GM21390 (cell line): ENCODE measurements around the gene FRS3.

Source experiments
- ATAC-seq: cut with Tn5 transposase; IDR thresholded peaks from one replicate; pipeline ENCODE4 v1.9.1; 2021; ENCODE audit not compliant: unreplicated experiment

FRS3 gene

DNA sequence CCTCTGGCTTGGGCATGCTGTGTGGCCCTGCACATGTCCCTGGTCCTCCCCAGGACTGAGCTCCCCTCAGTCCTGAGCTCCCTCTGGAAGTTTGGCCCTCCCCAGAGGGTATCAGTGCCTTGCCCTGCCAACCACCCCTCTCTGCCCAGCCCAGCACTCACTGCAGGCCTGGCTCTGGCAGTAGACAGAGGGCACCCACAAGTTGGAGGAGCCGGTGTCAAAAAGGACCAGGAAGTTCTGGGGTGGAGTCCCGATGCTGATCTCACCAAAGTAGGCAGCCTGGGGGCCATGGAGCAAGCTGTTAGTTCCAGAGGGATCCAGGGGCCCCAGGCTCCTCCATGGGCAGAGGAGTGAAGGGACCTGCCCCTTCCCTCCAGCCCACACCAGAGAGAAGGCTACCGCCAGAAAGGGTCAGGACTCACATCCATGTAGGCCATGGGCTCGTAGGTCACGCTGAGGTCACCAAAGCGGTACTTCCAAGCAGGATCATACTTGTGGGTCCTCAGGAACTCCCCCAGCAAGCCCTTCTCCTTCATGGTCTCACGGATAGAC, 35.4 kb downstream of the FRS3 start:
- ATAC-seq: no peak

DNA sequence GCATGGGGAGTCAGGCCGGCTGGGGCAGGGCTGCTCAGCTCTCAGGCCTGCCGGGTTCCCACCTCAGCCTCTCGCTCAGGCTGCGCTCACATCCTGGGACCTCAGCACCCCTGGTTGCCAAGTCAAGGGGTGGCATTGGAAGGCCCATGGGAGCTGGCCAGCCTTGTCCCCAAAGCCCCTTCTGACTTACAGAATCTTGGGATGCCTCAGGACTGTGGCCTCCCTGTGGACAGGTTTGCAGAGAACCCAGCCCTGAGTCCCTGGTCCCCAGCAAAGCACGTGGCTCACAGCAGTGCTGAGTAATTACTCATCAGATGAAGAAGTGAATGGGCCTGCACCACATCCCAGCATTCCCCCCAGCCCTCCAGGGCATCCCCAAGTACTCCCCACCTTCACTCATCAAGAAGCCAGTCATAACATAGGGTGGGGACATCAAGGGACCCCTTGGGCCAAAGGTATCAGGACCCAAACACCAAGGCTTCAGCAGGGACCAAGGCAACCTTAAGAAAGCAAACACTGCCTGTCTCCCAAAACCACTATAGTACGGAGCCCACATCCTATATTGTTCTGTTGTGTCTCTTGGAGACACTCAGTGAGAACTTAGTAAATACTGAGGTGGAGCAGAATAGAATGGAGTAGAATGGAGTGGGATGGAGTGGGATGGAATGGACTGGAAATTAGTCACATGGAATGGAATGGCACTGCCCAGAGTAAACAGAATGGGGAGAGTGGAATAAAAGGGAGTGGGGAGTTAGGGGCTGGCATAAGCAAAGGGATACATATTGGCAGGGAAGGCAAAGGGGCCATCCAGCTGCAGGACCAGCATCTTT, 36.1 kb downstream of the FRS3 start:
- no peak for ATAC-seq

DNA sequence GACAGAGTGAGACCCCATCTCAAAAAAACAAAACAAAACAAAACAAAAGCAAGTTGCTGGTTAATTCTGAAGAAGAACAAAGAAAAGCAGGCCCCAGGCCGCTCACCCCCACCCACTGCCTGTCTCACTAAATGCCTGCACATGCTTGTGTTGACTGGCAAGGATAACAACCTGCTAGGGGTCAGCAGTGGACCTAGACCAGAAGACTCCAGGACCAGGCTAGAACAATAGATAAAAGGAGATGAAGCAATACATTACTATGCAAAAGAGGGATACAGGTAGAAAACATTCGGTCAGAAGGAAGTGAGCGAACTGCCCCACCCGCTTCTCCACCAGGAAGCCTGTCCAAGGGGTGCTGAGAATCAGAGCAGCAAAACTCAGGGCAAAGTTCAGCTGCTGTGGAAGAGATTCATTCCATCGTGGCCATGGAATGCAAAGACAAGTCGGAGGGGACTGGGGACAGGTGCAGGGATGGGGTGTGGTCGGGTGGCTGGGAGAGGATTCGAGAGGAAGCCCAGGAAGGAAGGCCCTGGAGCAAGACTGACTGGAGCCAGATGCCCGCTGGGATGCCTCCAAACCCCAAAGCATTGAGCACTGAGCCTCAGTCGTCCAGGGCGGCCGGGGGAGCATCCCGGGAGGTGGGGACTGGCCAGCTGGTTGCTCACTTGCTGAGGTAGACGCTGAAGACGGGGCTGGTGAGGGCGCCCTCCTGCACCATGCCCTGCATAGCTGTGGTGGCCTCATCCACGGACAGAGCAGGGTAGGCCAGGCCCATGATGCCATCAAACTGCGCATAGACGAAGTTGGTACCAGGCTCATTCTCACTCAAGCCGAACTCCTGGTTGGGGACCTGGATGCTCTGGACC, 37.8 kb downstream of the FRS3 start:
- ATAC-seq: no peak

DNA sequence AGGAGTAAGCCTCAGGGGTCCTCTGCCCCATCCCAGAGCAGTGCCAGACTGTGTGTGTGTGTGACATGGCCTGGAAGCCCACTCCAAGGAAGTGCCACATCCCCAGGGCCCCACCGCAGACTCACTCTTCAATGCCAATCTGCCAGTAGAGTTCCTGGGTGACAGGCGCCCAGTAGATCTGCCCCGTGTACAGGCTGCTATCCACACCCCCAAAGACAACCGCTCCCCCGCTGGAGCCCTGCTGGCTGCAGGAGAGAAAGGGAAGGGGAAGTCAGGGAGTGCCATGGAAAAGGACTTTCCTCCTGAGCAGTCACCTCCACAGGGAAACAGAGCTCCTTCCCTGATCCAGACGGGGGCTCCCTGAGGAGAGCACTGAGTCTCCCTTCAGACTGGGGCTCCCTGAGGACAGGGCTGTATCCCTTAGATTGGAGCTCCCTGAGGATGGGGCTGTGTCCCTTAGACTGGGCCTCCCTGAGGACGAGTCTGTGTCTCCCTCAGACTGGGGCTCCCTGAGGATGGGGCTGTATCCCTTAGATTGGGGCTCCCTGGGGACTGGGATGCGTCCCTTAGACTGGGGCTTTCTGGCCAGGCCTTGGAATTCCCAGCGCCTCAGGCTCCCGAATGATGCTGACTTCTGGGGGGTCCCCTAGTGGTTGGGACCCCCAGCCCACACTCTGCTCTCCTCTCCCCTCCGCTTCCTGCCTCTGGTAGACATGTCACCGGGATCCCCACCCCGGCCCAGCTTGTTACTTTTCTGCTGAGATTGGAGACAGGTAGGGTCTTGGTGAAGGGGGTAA, 39.1 kb downstream of the FRS3 start:
- no peak for ATAC-seq

DNA sequence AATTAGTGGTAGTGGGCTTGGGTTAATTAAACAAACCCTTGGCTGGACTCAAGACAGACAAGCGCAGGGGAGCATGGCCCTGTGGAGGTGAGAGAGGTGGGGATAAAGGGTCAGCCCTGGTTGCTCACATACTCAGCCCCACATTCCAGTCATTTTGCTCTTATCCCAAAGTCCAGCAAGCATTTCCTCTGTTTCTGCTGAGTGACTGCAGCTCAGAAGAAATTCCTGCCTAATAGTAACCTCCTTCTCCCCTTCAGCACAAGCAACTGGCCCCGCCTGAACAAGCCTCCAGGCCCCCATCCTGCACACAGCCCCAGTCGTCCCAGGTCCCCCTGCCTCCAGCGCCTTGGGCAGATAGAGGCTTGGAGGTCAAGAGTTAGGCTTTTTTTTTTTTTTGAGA, 40.7 kb downstream of the FRS3 start:
- ATAC-seq: no peak

DNA sequence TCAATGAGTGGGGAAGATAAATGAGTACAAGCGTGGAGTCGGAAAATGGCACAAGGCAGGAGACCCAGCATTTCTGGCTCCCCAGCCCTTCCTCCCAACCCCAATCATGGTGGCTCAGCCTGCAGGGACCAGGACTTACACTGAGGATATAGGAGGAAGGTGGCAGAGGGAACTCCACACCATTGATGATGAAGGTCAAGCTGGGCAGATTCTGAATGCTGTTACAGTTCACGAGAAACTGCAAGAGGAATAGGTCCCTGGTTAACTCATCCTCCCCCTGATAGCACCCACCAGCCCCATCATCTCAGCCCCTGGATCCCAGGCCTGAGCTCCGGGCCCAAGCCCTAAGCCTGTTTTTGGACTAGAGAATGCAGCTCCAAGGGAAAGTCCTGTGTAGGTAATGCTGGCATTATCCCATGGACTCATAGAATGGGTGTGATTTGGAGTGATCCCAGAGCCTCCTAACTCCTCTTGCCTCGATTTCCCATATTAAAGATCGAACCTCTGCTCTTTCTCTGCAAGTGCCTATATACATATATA, 42.0 kb downstream of the FRS3 start:
- ATAC-seq: no peak

DNA sequence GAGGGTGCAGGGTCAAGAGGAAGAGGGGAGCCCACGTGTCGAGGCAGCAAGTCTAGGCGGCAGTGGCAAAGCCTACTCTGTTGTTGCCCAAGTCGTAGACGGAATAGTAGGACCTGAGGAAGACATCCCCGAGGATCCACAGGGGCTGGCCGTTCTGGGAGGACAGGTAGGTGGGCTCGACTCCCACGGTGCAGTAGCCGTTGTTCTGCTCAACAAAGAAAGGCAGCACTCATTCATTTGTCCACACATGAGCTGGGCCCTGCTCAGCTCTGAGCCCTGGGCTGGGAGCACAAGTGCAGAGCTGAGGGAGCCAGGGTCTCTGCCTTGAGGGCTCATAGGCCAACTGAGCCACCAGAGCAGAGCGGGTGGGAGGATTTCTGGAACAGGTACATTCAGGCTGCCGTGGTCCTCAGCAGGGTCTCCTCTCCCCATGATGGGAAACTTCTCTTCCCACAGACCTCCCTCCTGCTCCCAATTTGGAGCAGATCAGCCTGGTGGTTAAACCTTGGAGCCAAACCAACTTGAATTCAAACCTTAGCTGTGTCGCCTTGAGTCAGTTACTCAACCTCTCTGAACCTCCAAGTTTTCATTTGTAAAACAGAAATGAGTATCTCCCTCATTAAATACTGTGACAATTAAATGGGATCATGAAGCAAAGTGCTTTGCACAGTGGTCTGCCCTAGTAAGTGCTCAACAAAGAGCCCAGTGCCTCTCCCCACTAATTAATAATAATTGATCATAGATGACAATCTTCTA, 42.7 kb downstream of the FRS3 start:
- ATAC-seq: no peak

DNA sequence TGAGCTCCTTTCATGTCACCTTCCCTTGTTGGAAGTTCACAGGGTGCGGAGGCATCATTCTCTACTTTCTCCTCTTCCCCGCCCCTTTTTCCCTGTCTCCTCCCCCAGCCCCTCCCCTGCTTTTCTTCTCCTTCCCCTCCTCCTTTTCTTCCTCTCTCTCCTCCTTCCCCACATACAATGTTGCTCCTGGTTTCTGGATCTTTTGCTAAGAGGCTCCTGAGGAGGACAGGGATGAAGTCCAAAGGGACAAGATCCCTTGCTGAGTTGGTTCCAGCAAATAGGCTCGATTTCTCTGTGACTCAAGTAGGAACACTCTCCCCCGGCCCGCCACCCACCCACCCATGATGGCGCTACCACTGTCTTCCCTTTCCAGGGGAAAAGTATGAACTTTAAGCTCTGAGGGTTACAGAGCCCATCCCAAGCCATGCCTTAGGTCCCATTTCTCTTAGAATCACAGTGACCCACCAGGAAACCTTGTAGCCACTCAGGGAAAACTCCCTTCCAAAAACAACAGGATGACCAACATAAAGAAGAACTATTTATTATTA, 43.4 kb downstream of the FRS3 start:
- no peak for ATAC-seq

DNA sequence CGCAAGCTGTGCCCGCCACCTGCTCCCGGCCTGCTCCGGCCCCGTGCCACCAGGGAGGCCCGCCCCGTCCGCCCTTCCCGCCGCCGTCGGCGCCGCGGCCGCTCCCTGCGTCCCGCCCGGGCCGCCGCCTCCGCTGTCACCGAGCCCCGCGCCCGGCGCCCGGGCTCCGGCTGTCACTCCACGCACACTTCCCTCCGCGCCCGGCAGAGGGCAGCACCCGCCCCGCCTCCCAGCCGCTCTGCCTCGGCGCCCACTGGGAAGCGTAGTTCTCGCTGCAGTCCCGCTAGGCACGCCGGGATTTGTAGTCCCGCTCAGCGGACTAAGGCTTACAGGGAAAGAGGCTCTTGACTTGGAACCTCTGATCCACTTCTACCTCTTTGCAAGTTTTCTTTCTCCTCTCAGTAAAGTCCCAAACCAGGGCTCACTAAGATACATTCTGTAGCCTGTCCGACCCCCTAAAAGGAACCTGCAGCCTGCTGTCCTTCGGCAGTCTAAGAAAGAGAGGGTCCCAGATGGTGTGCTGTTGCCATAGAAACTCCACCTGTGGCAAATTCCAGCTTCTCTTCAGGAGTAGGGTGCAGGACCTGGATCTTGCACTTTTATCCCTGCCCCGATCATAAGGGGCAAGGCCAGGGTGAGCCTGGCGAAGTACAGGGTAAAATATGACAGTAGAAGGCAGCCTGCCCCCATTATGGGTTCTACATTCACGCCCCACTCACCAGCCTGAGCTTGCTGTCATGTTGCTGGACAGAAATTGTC, 44.1 kb downstream of the FRS3 start, which contains the start of gene TFEB:
Gene TFEB, minus strand, starts transcription at position 182 of the 759 bp plus-strand sequence. CDS start 44,395 bp downstream, outside the sequence.
- peak; percentile 43 for ATAC-seq

DNA sequence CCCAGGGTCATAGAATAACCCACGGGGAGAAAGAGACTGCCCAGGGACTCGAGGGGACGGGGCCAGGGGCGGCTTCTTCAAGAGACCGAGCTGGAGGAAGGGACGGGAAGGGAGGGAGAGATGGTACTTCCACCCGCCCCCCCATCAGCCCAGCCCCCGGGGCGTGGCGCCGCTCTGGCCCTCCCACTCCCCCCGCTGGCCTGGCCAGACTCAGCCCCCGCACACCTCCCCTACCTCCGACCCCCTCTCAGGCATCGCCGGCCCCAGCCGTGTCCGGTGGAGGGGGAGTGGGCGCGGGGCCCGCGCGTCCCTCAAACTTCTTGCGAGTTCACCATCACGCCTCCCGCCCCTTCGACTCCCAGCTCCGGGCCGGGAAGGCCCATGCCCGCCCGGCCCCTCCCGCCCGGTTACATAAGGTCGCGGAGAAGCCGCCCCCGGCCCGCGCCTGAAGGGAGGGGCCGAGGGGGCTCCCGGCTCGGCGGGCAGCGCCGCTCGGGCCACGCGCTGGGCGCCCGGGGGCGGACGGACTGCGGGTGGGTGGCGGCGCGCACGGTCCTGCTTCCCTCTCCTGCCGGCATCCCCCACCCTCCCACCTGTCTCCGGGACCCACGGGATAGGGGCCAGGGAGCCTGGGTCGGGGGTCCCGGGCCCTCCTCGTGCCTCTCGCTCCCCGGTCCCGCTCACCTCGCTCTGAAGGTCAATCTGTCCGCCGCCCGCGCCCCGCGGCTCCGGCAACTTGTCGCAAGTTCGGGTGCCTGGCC, 44.9 kb downstream of the FRS3 start:
- ATAC-seq: peak; percentile 8

DNA sequence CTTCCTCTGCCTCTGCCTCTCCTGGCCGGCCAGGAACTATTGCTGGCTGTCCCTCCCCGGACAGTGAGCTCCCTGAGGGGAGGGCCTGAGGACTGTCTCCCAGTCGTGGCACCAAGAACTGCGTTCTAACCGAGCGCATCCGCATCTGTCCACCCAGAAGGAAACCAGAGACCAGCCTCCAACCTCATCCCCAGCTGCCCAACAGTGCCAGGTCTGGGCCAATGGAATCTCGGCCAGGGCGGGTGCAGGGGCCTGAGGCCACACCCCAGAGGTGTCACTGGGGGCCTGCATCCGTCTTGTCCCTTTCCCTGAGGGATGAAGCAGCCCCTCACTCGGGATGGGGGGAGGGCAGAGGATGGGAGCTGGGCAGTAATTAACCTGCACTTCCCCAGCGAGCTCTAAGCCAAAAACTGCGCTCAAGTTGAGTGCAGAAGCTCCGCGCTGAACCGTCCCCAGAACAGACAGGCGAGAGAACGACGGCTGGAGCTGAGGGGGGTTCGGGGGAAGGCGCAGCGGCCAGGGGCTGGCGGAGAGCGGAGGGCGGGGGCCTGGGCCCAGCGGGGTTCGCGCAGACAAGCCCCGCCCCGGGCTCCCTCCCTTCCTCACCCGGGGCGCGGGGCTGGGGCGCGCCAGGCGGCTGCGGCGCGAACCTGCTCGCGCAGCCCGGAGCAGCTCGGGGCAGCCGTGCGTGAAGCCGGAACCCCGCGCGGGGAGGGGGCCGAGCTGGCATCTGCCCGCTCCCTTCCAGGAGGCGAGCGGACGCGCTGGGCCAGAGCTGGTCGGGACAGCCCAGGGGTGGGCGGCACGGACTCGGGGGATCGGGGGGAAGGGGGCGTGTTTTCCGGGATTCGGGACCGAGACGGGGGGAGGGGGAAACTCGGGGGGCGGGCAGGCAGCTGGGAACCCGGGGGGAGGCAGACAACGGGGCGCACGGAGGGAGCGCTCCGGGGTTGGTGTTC, 45.7 kb downstream of the FRS3 start:
- ATAC-seq: peak; percentile 43

DNA sequence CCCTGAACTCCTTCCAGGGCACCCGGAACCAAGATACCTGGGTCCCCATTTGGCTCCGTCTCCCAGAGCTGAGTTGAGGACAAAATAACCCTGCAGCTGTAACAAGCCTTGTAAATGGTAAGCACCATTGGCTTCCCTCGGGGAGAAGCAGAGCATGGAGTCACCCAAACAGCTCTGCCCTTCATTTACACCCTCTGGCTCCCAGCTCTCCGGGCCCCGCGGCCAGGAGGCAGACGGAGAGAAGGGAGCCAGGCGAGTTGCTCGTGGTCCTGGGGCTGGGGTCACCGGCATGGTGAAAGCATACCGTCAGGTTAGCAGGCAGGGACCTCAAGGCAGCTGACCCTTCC, 46.4 kb downstream of the FRS3 start:
- no peak for ATAC-seq

DNA sequence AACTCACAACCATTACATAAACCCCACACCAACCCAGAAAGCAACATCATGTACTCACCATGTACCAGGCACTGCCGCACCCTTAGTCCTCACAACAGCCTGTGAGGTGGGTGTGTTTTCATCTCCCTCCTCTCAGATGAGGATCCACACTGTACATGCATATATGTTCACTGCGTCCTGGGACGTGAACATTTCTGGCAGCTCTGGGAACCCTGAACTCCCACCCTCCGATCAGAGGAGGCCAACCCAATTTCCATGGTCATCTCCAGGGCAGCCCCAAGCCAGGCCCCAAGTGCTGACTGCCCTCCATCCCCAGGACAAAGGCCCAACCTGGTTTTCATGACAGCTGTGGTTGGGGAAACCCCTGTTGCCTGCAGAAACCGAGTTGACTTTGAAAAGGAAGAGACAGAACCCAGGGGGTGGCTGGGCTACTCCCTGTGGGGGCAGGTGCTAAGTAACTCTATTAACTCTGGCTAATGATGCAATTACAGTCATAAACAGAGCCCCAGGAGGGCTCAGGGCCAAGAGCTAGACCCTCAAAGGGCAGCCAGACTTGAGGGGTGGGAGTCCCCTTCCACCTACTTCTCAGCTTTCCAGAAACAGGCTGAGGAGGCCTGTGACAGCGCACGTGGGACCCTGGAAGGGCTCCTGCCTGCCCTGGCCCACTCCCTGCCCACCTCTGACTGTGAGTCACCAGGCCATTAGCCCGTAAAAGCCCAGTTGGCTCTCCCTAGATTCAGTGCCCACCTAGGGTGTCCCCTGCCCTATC, 46.9 kb downstream of the FRS3 start:
- peak; percentile 32 for ATAC-seq

DNA sequence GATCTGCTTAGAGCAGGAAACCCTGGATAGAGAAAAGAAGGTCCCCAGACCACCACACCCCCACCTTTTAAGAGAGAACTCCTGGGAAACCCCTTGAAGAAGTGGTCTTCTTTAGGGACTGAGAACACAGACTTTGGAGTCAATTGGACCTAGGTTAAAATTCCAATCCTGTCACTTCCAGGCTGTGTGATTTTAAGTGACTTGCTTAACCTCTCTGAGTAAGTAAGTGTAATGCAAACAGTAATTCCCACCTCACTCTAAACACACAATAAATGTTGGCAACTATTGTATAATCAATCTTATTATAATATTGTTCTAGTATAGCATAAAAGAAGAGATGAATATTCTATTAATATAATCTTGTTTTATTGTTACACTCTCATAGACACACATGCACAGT, 47.6 kb downstream of the FRS3 start:
- ATAC-seq: no peak

DNA sequence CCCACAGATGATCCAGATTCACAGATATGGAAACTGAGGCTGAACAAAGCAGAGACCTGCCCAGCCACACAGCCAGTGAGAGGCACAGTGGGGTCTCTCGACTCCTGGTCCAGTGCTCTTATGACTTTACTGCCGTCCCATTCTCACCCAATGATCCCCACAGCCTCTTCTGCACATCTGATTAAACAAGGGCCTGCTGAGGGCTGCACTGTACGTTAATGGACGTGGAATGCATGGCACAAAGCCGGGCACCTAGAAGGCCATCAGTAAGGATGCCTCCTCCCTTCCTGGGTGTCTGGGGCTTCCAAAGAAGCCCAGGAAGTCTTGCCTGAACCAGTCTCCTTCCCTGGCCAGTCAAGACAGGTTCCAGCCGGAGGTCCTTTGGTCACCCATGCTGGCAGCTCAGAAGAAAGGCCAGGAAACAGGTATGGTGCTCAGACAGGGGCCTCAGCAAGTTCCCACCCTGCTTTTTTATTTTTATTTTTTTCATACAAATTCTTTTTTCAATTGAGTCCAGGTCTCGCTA, 48.1 kb downstream of the FRS3 start:
- no peak for ATAC-seq
